ENCODE measurements around the gene FAM227B.

DNA sequence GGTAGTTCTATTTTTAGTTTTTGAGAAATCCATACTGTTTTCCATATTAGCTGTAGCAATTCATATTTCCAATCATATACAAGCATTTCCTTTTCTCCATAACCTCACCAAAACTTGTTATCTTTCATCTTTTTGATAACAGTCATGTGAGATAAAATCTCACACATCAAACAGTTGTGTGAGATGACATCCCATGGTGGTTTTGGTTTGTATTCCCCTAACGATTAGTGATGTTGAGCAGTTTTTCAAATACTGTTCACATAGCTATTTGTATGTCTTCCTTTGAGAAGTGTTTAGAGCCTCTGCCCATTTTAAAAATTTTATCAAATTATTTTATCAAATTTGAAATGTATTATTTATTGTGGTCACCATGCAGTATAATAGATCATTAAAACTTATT lies 50.4 kb downstream of the FAM227B start:
- no peak for TF ChIP-seq POLR2AphosphoS5 (IDR thresholded peaks at IDR 0.05; ENCODE audit: borderline replicate concordance, low read depth, low read length)
- no peak for TF ChIP-seq EZH2 (IDR thresholded peaks at IDR 0.05)

Measured in SK-N-MC (cell line).